Activated naive CD4-positive, alpha-beta T cell treated with anti-CD3 and anti-CD28 coated beads for 36 hours (primary cell): ENCODE measurements around the gene GPR146. TPM values are rescaled to one million over a fixed set of nuclear protein-coding genes. Genes with fewer than 3 reads are reported as not detected.
A peak's percentile ranks its signal among the peaks of the same experiment; 100 is the strongest.

Source experiments
- CTCF ChIA-PET: fragments of 350-600 bp; sonication (Branson Sonifier 250); formaldehyde crosslinking; loops from one replicate; lab custom pipeline; 2021; ENCODE audit warnings: antibody characterized with exemption; lab: Charles Lee
- DNase-seq: peaks from one replicate; pipeline ENCODE4 v3.0.0-alpha.2; 2020
- H3K27ac Mint-ChIP-seq: one replicate; pipeline ENCODE4 v1.8.0; 2021; ENCODE audit warnings: mild to moderate bottlenecking, mixed read lengths
- H3K27me3 Mint-ChIP-seq: one replicate; pipeline ENCODE4 v1.8.0; 2021; ENCODE audit warnings: low read depth, mixed read lengths
- H3K36me3 Mint-ChIP-seq: one replicate; pipeline ENCODE4 v1.8.0; 2021; ENCODE audit warnings: low read depth, mixed read lengths
- H3K4me1 Mint-ChIP-seq: one replicate; pipeline ENCODE4 v1.8.0; 2021; ENCODE audit warnings: low read depth, mixed read lengths
- H3K4me3 Mint-ChIP-seq: one replicate; pipeline ENCODE4 v1.8.0; 2021; ENCODE audit warnings: mild to moderate bottlenecking, moderate library complexity, mixed read lengths
- H3K9me3 Mint-ChIP-seq: one replicate; pipeline ENCODE4 v1.8.0; 2021; ENCODE audit warnings: mixed read lengths
- intact Hi-C: fragments of 100-400 bp; cut with micrococcal nuclease; formaldehyde crosslinking; loops from one replicate; pipeline ENCODE4 v1.15.1; 2023
- total RNA-seq, 2 experiments: library from RNA; stranded (reverse); gene quantifications; one replicate each; pipeline ENCODE4 v1.2.3, GENCODE V29; 2021

Gene GPR146
- total RNA-seq, 2 experiments from 2014 or later, result 0.57 to 0.62 TPM

- Mint-ChIP-seq H3K27me3 (no peaks in the 10 kb centered on the region), H3K4me3 (peak overlapping the region; percentile 69), H3K9me3 (no peaks in the 10 kb centered on the region), H3K4me1 (peaks cover 49% of the 10 kb centered on the region), H3K27ac (peak overlapping the region; percentile 70), H3K36me3 (no peaks in the 10 kb centered on the region)
- DNase-seq, result no peak
- CTCF ChIA-PET, result interaction anchor here (1.0 to 4.2 kb wide), 4 partner anchors 10 to 90 kb away, joined by 4 to 20 read pairs (median 6); no protein-coding TSS in a partner anchor
- intact Hi-C loops, result loop anchor here (2.0 kb wide), 2 partner anchors 21 to 69 kb away; partner anchors contain the start of gene COX19
These were observed 676 bp upstream of the GPR146 start for GRCh38 chr7:1043552-1044188.

GRCh38 chr7:1045069-1046063 lies 1.0 kb downstream of the GPR146 start:
- Mint-ChIP-seq H3K4me1 (peaks cover 64% of the 10 kb centered on the region), H3K9me3 (no peaks in the 10 kb centered on the region), H3K27ac (no peak overlapping the region), H3K27me3 (no peaks in the 10 kb centered on the region), H3K36me3 (no peaks in the 10 kb centered on the region), H3K4me3 (peak overlapping the region; percentile 67)
- intact Hi-C loops, result loop anchor here (2.0 kb wide), 2 partner anchors 19 to 71 kb away; partner anchors contain the start of gene COX19
- no peak for DNase-seq
- CTCF ChIA-PET, result interaction anchor here (0.6 to 4.2 kb wide), 6 partner anchors 8 to 109 kb away, joined by 3 to 20 read pairs (median 5); a partner anchor contains a TSS

- peaks cover 67% of the 10 kb centered on the region for H3K4me1 Mint-ChIP-seq
- no peak for DNase-seq
- intact Hi-C loops, result no loop called here
- H3K9me3 Mint-ChIP-seq, result no peaks in the 10 kb centered on the region
- H3K36me3 Mint-ChIP-seq, result no peaks in the 10 kb centered on the region
- CTCF ChIA-PET, result interaction anchor here (1.9 kb wide), 1 partner anchor 54 kb away, joined by 9 read pairs; no protein-coding TSS in a partner anchor
- H3K27me3 Mint-ChIP-seq, result no peaks in the 10 kb centered on the region
- no peak overlapping the region for H3K4me3 Mint-ChIP-seq
- no peak overlapping the region for H3K27ac Mint-ChIP-seq
These were observed 2.7 kb downstream of the GPR146 start for GRCh38 chr7:1046722-1047679.

GRCh38 chr7:1049006-1049741 lies 4.8 kb downstream of the GPR146 start:
- H3K27me3 Mint-ChIP-seq, result no peaks in the 10 kb centered on the region
- intact Hi-C loops, result no loop called here
- peak; percentile 36 for DNase-seq
- H3K4me1 Mint-ChIP-seq, result peaks cover 63% of the 10 kb centered on the region
- no peak overlapping the region for H3K4me3 Mint-ChIP-seq
- no peak overlapping the region for H3K27ac Mint-ChIP-seq
- no peaks in the 10 kb centered on the region for H3K9me3 Mint-ChIP-seq
- no peaks in the 10 kb centered on the region for H3K36me3 Mint-ChIP-seq
- CTCF ChIA-PET, result interaction anchor here (1.9 to 5.4 kb wide), 3 partner anchors 17 to 56 kb away, joined by 9 to 44 read pairs (median 10); no protein-coding TSS in a partner anchor

- CTCF ChIA-PET, result interaction anchor here (2.7 to 5.4 kb wide), 2 partner anchors 16 to 56 kb away, joined by 10 to 44 read pairs; no protein-coding TSS in a partner anchor
- Mint-ChIP-seq H3K27me3 (no peaks in the 10 kb centered on the region), H3K9me3 (no peaks in the 10 kb centered on the region), H3K4me1 (peaks cover 67% of the 10 kb centered on the region), H3K27ac (no peak overlapping the region), H3K36me3 (no peaks in the 10 kb centered on the region), H3K4me3 (no peak overlapping the region)
- no peak for DNase-seq
- intact Hi-C loops, result no loop called here
These were observed 5.5 kb downstream of the GPR146 start for GRCh38 chr7:1049801-1050200.

- no peak for DNase-seq
- intact Hi-C loops, result no loop called here
- no peaks in the 10 kb centered on the region for H3K27me3 Mint-ChIP-seq
- H3K36me3 Mint-ChIP-seq, result no peaks in the 10 kb centered on the region
- H3K4me3 Mint-ChIP-seq, result no peak overlapping the region
- CTCF ChIA-PET, result interaction anchor here (2.7 to 5.4 kb wide), 2 partner anchors 15 to 56 kb away, joined by 10 to 44 read pairs; no protein-coding TSS in a partner anchor
- no peak overlapping the region for H3K27ac Mint-ChIP-seq
- no peaks in the 10 kb centered on the region for H3K9me3 Mint-ChIP-seq
- peaks cover 67% of the 10 kb centered on the region for H3K4me1 Mint-ChIP-seq
These were observed 6.0 kb downstream of the GPR146 start for GRCh38 chr7:1050254-1050906.

- no peaks in the 10 kb centered on the region for H3K27me3 Mint-ChIP-seq
- intact Hi-C loops, result no loop called here
- no peak overlapping the region for H3K4me3 Mint-ChIP-seq
- H3K36me3 Mint-ChIP-seq, result no peaks in the 10 kb centered on the region
- CTCF ChIA-PET, result interaction anchor here (2.7 to 5.4 kb wide), 2 partner anchors 15 to 57 kb away, joined by 10 to 44 read pairs; no protein-coding TSS in a partner anchor
- H3K4me1 Mint-ChIP-seq, result peaks cover 67% of the 10 kb centered on the region
- H3K27ac Mint-ChIP-seq, result no peak overlapping the region
- H3K9me3 Mint-ChIP-seq, result no peaks in the 10 kb centered on the region
- DNase-seq, result no peak
These were observed 6.8 kb downstream of the GPR146 start for GRCh38 chr7:1050956-1051690.

- Mint-ChIP-seq H3K4me3 (no peak overlapping the region), H3K9me3 (no peaks in the 10 kb centered on the region), H3K4me1 (peaks cover 61% of the 10 kb centered on the region), H3K36me3 (no peaks in the 10 kb centered on the region), H3K27me3 (no peaks in the 10 kb centered on the region), H3K27ac (no peak overlapping the region)
- no peak for DNase-seq
- CTCF ChIA-PET, result interaction anchor here (2.1 to 5.4 kb wide), 2 partner anchors 13 to 58 kb away, joined by 8 to 44 read pairs; no protein-coding TSS in a partner anchor
- intact Hi-C loops, result no loop called here
These were observed 7.9 kb downstream of the GPR146 start for GRCh38 chr7:1052031-1052818.

- peaks cover 53% of the 10 kb centered on the region for H3K4me1 Mint-ChIP-seq
- H3K27ac Mint-ChIP-seq, result no peak overlapping the region
- H3K4me3 Mint-ChIP-seq, result no peak overlapping the region
- H3K36me3 Mint-ChIP-seq, result no peaks in the 10 kb centered on the region
- intact Hi-C loops, result no loop called here
- DNase-seq, result no peak
- CTCF ChIA-PET, result interaction anchor here (0.6 to 5.4 kb wide), 5 partner anchors 8 to 1207 kb away, joined by 3 to 44 read pairs (median 7); partner anchors contain the start of gene GPR146
- H3K9me3 Mint-ChIP-seq, result no peaks in the 10 kb centered on the region
- no peaks in the 10 kb centered on the region for H3K27me3 Mint-ChIP-seq
These were observed 8.7 kb downstream of the GPR146 start for GRCh38 chr7:1053002-1053411.
